H54 (cell line): Measurements from ENCODE around the gene ESR1.

Source experiments
- DNase-seq: peaks from one replicate; pipeline ENCODE4 v3.0.0; 2011; ENCODE audit warnings: low spot score, mixed read lengths; ENCODE audit not compliant: insufficient read length
- FAIRE-seq: peaks from 3 replicates; lab custom pipeline; 2011; peaks lifted over from hg19 to GRCh38; lab: Jason Lieb, UNC
- POLR2A ChIP-seq: IDR thresholded peaks from 2 replicates; pipeline ENCODE4 v1.6.1; 2011; ENCODE audit warnings: low read depth, mild to moderate bottlenecking, low read length

Gene ESR1

GRCh38 chr6:151900256-151900655 lies 92.8 kb downstream of the ESR1 start:
- FAIRE-seq (no peak), DNase-seq (no peak)
- TF ChIP-seq POLR2A = no peak

- no peak for DNase-seq
- no peak for TF ChIP-seq POLR2A
- FAIRE-seq = no peak
Measured at GRCh38 chr6:151901009-151901411, 93.5 kb downstream of the ESR1 start.

GRCh38 chr6:151904631-151905030 lies 97.1 kb downstream of the ESR1 start:
- FAIRE-seq (no peak), DNase-seq (no peak)
- TF ChIP-seq POLR2A = no peak

GRCh38 chr6:151905072-151905471 lies 97.6 kb downstream of the ESR1 start:
- DNase-seq = no peak
- FAIRE-seq = no peak
- TF ChIP-seq POLR2A = no peak

GRCh38 chr6:151905854-151906253 lies 98.4 kb downstream of the ESR1 start:
- no peak for FAIRE-seq
- DNase-seq = no peak
- TF ChIP-seq POLR2A = no peak

GRCh38 chr6:151911401-151911800 lies 103.9 kb downstream of the ESR1 start:
- FAIRE-seq (no peak), DNase-seq (no peak)
- no peak for TF ChIP-seq POLR2A

- no peak for TF ChIP-seq POLR2A
- no peak for FAIRE-seq
- no peak for DNase-seq
Measured at GRCh38 chr6:151914484-151914883, 107.0 kb downstream of the ESR1 start.

- no peak for TF ChIP-seq POLR2A
- no peak for DNase-seq
- no peak for FAIRE-seq
Measured at GRCh38 chr6:151916075-151916474, 108.6 kb downstream of the ESR1 start.

GRCh38 chr6:151916680-151917164 lies 109.2 kb downstream of the ESR1 start:
- DNase-seq (no peak), FAIRE-seq (peak; percentile 41)
- no peak for TF ChIP-seq POLR2A

GRCh38 chr6:151917531-151918329 lies 110.2 kb downstream of the ESR1 start:
- no peak for DNase-seq
- TF ChIP-seq POLR2A = no peak
- no peak for FAIRE-seq

- TF ChIP-seq POLR2A = no peak
- DNase-seq (no peak), FAIRE-seq (no peak)
Measured at GRCh38 chr6:151940307-151940706, 132.8 kb downstream of the ESR1 start.

- no peak for TF ChIP-seq POLR2A
- no peak for DNase-seq
- FAIRE-seq = no peak
Measured at GRCh38 chr6:151948002-151948743, 140.7 kb downstream of the ESR1 start.

GRCh38 chr6:151958332-151958731 lies 150.8 kb downstream of the ESR1 start:
- FAIRE-seq = no peak

GRCh38 chr6:151959086-151959485 lies 151.6 kb downstream of the ESR1 start:
- FAIRE-seq (no peak), DNase-seq (no peak)
- no peak for TF ChIP-seq POLR2A

More at GRCh38 chr6:151958332-151958731, 150.8 kb downstream of the ESR1 start:
- TF ChIP-seq POLR2A = no peak
- DNase-seq = no peak
